ENCODE results near the gene IL36RN.

DNA sequence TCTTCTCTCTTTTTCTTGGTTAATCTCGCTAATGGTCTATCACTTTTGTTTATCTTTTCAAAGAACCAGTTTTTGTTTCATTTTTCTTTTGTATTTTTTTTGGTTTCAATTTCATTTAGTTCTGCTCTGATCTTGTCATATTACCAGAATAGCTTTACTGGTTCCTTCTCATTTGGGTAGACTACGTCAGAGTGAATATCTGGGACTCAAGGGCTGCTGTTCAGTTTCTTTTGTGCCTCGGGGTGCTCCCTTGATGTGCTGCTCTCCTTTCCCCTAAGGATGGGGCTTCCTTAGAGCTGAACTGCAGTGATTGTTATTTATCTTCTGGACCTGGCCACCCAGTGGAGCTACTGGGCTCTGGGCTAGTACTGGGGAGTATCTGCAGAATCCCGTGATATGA lies 39.0 kb downstream of the IL36RN start:
- TF ChIP-seq RAD21 (conservative IDR thresholded peaks at IDR 0.05) = no peak
- TF ChIP-seq EZH2 (IDR thresholded peaks at IDR 0.05; ENCODE audit: borderline replicate concordance, insufficient read depth, low read length, poor library complexity, severe bottlenecking) = no peak
- TF ChIP-seq, protein P1, sequence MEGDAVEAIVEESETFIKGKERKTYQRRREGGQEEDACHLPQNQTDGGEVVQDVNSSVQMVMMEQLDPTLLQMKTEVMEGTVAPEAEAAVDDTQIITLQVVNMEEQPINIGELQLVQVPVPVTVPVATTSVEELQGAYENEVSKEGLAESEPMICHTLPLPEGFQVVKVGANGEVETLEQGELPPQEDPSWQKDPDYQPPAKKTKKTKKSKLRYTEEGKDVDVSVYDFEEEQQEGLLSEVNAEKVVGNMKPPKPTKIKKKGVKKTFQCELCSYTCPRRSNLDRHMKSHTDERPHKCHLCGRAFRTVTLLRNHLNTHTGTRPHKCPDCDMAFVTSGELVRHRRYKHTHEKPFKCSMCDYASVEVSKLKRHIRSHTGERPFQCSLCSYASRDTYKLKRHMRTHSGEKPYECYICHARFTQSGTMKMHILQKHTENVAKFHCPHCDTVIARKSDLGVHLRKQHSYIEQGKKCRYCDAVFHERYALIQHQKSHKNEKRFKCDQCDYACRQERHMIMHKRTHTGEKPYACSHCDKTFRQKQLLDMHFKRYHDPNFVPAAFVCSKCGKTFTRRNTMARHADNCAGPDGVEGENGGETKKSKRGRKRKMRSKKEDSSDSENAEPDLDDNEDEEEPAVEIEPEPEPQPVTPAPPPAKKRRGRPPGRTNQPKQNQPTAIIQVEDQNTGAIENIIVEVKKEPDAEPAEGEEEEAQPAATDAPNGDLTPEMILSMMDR (IDR thresholded peaks at IDR 0.05; ENCODE audit: poor library complexity, severe bottlenecking) = no peak
- no peak for TF ChIP-seq EP300 (conservative IDR thresholded peaks at IDR 0.05; ENCODE audit: poor library complexity, severe bottlenecking)
- no peak for TF ChIP-seq MXI1 (conservative IDR thresholded peaks at IDR 0.05; ENCODE audit: poor library complexity, severe bottlenecking)
- no peak for TF ChIP-seq POLR2AphosphoS5 (IDR thresholded peaks at IDR 0.05)
- TF ChIP-seq TAF1 (IDR thresholded peaks at IDR 0.05; ENCODE audit: low read depth) = no peak
- TF ChIP-seq, protein P2, sequence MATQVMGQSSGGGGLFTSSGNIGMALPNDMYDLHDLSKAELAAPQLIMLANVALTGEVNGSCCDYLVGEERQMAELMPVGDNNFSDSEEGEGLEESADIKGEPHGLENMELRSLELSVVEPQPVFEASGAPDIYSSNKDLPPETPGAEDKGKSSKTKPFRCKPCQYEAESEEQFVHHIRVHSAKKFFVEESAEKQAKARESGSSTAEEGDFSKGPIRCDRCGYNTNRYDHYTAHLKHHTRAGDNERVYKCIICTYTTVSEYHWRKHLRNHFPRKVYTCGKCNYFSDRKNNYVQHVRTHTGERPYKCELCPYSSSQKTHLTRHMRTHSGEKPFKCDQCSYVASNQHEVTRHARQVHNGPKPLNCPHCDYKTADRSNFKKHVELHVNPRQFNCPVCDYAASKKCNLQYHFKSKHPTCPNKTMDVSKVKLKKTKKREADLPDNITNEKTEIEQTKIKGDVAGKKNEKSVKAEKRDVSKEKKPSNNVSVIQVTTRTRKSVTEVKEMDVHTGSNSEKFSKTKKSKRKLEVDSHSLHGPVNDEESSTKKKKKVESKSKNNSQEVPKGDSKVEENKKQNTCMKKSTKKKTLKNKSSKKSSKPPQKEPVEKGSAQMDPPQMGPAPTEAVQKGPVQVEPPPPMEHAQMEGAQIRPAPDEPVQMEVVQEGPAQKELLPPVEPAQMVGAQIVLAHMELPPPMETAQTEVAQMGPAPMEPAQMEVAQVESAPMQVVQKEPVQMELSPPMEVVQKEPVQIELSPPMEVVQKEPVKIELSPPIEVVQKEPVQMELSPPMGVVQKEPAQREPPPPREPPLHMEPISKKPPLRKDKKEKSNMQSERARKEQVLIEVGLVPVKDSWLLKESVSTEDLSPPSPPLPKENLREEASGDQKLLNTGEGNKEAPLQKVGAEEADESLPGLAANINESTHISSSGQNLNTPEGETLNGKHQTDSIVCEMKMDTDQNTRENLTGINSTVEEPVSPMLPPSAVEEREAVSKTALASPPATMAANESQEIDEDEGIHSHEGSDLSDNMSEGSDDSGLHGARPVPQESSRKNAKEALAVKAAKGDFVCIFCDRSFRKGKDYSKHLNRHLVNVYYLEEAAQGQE (IDR thresholded peaks at IDR 0.05; ENCODE audit: borderline replicate concordance) = no peak
